Kidney tubule cell (primary cell): ENCODE data around the gene SLAIN1.
A peak's percentile ranks its signal among the peaks of the same experiment; 100 is the strongest.

ENCODE experiments used
- DNase-seq: peaks from one replicate; pipeline ENCODE4 v3.0.0-alpha.2; 2018; ENCODE audit warnings: low spot score

The SLAIN1 gene

DNA sequence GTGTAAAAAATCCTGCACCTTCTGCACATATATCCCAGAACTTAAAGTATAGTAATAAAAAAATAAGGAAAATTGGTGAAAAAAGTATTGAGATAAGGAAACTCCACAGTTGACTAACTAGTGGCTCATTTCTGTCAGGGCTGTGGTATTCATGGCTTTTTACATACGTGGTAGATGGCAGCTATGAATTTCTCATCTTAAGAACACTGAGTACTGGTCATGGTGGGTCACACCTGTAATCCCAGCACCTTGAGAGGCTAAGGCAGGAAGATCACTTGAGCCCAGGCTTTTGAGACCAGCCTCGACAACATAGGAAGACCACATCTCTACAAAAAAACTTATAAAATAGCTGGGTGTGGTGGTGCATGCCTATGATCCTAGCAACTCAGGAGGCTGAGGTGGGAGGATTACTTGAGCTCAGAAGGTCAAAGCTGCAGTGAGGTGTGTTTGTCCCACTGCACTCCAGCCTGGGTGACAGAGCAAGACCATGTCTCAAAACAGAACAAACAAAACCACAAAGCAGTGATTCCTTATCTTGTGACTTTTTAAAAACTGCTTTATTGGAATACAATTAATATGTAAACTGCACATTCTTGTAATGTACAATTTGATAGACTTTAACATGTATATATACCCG is 16.8 kb downstream of the SLAIN1 start:
- no peak for DNase-seq

DNA sequence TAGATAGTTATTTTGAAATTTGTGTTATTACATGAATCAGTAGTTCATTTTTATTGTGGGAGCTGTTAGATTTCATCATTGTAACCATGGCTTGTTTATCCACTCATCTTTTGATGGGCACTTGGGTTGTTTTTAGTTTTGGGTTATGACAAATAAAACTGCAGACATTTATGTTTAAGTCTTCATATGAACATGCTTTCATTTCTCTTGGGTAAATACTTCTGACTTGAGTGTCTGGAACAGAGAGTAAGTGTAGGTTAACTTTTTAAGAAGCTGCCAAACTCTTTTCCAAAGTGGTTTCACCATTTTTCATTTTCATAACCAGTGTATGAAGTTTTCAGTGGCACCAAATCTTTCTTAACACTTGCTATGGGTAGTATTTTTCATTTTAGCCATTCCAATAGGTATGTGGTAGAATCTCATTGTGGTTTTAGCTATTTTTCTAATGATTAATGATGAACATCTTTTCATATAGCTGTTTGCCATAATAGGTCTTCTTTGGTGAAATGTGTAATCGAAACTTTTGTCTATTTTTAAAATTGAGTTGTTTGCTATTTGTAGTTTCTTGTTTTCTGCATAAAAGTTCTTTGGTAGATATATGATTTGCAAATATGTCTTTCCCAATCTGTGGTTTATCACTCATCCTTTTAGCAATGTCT is 17.9 kb downstream of the SLAIN1 start:
- no peak for DNase-seq

- DNase-seq: no peak
These were observed 19.2 kb downstream of the SLAIN1 start for GRCh38 chr13:77716692-77717091.

DNA sequence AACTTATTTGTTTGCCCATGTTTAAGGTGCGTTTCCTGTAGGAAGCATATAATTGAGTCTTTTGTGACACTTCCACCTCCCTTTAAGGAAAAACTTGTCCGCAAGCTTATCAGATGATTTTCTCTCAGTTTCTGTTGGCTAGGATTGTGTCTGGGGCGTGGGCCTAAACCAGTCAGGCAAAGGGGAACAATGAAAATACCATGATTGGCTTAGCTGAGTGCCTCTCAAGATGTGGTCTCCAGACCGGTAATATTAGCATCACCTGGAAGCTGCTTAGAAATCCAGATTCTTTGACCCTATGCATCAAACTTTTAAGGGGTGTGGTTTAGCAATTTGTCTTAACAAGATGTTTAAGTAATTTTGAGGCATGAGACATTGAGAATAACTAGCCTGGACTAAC is 20.0 kb downstream of the SLAIN1 start:
- DNase-seq: no peak

- no peak for DNase-seq
These were observed 21.6 kb downstream of the SLAIN1 start for GRCh38 chr13:77719128-77719527.

- DNase-seq: no peak
These were observed 23.5 kb downstream of the SLAIN1 start for GRCh38 chr13:77720988-77721387.

- DNase-seq: no peak
These were observed 26.6 kb downstream of the SLAIN1 start for GRCh38 chr13:77724092-77724491.

DNA sequence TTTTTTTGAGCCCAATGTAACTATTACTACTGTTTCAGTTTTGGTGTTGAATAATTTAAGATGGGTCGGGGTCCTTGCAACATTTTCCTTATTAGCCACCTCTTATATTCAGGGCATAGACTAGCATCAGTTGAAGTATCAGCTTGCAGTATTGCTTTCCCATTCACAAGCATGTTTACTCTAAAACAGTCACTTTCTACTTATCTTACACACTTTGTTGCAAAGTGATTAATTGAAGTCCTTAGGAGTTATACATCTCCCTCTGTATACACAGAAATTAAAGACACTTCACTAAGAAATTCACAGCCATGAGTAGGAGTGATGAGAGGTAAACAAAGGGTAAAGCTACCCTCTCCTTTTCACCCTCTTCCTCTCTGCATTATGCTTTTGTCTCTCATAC is 27.6 kb downstream of the SLAIN1 start:
- DNase-seq: no peak

DNA sequence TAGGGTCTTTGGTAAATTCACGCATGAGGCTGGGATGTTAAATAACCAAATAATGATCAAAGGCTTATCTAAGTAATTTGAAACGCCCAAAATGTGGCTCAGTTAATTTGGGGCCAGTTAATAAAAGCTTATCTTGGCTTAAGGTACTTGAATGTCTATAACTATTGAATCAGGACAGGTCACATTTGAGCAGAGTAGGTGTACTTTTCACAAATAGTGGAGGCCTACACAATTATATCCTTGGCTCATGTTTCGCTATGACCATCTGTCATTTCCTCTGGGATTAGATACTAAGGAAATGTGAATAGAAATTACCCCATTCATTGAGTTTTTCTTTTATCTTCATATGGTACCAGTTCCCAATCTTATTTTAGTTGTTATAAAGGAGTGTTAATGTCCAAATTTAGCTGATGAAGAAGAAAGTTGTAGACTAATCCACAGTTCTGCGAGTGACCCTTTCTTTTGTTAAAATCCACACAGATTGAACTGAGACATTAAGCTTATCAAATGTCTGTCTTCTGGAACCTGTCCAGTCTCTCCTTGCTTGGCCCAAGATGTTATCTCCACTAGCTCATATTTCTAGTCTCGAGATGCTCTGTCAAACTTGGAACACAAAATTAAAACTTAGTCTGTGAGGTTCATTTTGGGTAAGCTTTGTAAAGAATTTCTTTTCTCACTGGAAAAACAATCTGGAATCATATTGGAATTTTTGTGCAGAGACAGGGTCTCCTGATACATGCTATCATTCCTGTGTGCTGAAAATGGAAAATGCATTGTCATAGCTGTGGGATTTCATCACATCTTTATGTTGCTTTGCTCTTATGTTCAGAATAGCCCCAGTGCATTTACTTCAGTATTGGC is 31.0 kb downstream of the SLAIN1 start:
- DNase-seq: no peak

DNA sequence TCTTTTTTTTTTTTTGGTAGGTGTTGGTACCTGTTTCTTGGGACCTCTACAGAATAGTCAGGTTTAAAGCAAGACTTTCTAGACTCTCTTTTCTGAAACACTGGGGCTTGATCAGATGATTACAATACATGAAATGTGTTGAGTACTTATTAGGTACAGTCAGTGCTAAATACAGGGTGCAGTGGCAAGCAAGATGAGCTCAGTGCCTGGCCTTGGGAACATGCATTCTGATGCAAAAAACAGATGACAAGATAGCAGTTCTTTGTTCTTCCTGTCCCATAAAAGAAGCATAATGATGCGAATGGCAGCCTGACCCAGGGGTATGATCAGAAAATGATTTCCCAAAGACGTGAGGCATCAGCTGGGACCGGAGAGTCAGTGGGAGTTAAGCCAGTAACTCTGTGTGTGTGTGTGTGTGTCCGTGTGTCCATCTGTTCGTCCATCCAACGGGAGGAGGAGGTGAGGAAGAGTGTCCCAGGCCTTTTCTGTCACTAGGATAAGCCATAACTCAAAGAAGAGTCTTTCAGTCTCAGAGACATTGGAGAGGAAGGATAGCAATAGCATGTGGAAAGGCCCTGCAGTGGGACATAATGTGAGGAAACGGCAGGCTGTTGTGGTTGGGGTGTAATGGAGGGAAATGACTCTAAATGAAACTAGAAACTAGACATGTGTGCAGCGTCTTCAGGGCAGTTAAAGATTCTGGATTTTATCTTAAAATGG is 32.2 kb downstream of the SLAIN1 start:
- DNase-seq: no peak

- DNase-seq: no peak
These were observed 33.1 kb downstream of the SLAIN1 start for GRCh38 chr13:77730572-77730971.

DNA sequence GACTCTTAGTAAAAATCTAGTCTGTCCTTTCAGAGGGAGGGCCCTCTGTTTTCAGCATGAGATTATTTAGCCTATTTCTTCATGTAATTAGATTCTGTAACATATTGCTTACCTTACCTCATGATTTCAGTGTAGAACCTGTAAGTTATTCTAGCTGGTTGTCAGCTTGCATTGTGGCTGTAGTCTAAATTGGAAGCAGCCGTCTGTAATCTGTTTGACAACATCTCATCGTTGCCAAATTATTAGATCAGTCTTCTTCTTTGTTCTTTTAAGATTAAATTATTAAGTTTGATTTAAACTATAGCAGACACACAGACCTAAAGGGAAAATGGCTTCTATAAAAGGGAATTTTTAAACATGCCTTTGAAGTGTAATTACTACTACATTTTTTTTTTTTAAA is 34.8 kb downstream of the SLAIN1 start:
- no peak for DNase-seq

DNA sequence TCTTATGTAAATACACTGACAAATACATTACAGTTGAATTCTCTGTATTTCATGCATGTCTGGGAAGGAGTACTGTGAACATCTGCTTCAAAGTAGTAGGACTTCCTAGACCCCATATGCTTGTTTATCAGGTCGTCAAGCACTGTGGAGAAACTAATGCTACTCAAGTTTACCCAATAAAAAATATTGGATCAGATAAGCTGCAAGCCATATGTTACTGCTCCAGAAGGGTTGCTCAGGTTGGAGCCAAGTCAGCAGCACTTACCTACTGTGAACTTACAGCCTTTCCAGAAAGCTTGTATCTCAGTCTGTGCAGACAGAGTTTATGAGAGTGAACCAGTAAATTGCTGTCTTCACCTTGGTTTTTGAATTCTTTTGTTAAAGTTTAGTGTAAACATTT is 36.2 kb downstream of the SLAIN1 start:
- DNase-seq: no peak

DNA sequence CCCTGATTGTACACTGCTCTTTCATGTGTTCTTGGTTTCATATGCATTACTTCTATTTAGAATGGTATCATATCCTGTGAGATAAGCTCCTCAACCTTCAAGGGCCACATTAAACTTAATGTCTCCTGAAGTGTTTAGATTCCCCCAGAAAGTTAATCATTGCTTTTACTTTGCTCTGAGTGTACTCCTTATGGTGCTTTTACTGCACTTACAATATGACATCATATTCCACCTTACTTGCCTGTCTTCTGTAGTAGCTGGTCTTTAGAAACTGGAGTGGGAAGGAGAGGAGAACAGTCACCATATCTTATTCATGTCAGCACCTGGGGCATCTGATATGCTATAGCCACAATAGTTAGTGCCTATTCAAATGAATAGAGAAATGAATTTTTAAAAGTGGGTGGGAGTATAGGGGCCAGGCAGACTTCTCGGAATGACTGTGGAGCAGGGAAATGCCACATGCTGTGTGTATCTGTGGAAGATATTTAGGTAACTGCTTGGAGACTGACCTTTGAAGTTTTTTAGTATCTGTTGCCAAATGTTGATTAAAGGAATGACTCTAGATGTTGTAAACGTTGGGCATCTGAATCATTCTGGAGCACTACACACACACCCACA is 40.2 kb downstream of the SLAIN1 start:
- DNase-seq: peak; percentile 16

- no peak for DNase-seq
These were observed 42.7 kb downstream of the SLAIN1 start for GRCh38 chr13:77740097-77740735.

GRCh38 chr13:77740931-77741596 is 43.6 kb downstream of the SLAIN1 start:
- DNase-seq: no peak

DNA sequence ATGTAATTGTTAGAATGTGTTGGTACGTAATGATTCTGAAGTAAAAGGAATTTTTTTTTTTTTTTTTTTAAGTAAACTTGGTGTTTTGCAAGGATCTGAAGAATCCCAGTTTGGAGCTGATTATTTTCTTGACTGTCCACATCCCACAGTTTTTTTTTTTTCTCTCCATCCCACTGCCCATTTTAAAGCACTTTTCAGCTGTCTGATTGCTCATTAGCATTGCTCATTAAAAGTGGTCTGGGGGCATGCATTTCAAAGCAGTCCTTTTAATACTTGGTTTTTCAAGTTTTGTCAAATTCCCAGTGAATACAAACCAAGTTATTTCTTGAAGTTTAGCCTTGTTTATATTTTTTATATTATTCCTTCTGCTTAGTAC is 44.1 kb downstream of the SLAIN1 start:
- DNase-seq: no peak

GRCh38 chr13:77742801-77743200 is 45.3 kb downstream of the SLAIN1 start:
- DNase-seq: no peak

GRCh38 chr13:77745784-77746183 is 48.3 kb downstream of the SLAIN1 start:
- DNase-seq: no peak

GRCh38 chr13:77749344-77749880 is 51.9 kb downstream of the SLAIN1 start:
- peak; percentile 63 for DNase-seq
